H1 (cell line): Measurements from ENCODE around the gene CNTF. TPM values are rescaled to one million over a fixed set of nuclear protein-coding genes. Genes with fewer than 3 reads are reported as not detected.

Source experiments
- CTCF ChIA-PET: fragments of 300-600 bp; sonication (Branson Sonifier 250); formaldehyde crosslinking; loops from one replicate; lab custom pipeline; 2021; ENCODE audit not compliant: partially characterized antibody; lab: Charles Lee
- POLR2A ChIA-PET: fragments of 300-600 bp; sonication (Branson Sonifier 250); formaldehyde crosslinking; loops from one replicate; lab custom pipeline; 2021; ENCODE audit warnings: inconsistent platforms; ENCODE audit not compliant: partially characterized antibody; lab: Charles Lee
- DNase-seq, 2 experiments: peaks; one replicate each; pipeline versions ENCODE4 v3.0.0 to v3.0.0-alpha.2; 2010 to 2022; ENCODE audit warnings: low spot score in 2 of 2, low read depth in 1 of 2, mixed read lengths in 1 of 2
- FAIRE-seq: peaks from 2 replicates; lab custom pipeline; 2011; peaks lifted over from hg19 to GRCh38; lab: Jason Lieb, UNC
- H2AFZ ChIP-seq: 2 replicates; pipeline ENCODE4 v1.8.1; 2012; ENCODE audit warnings: low read length, inconsistent platforms
- H2AK5ac ChIP-seq: 2 replicates; pipeline ENCODE4 v1.6.1; 2013; ENCODE audit warnings: low read depth, low read length
- H2BK120ac ChIP-seq: replicated peaks from 2 replicates; pipeline ENCODE3; 2013; ENCODE audit warnings: low read depth, low read length, inconsistent platforms
- H2BK12ac ChIP-seq: 2 replicates; pipeline ENCODE4 v1.6.1; 2013; ENCODE audit warnings: low read depth, low read length
- H2BK15ac ChIP-seq: 2 replicates; pipeline ENCODE4 v1.6.1; 2013; ENCODE audit warnings: low read length
- H2BK20ac ChIP-seq: 2 replicates; pipeline ENCODE4 v1.6.1; 2013; ENCODE audit warnings: low read length
- H2BK5ac ChIP-seq: 2 replicates; pipeline ENCODE4 v1.6.1; 2013; ENCODE audit warnings: low read depth, low read length
- H3K14ac ChIP-seq: 2 replicates; pipeline ENCODE4 v1.6.1; 2013; ENCODE audit warnings: inconsistent platforms; ENCODE audit not compliant: insufficient read length
- H3K18ac ChIP-seq: 2 replicates; pipeline ENCODE4 v1.6.1; 2013; ENCODE audit warnings: low read length; ENCODE audit errors: extremely low read depth
- H3K23ac ChIP-seq: 2 replicates; pipeline ENCODE4 v1.6.1; 2013; ENCODE audit warnings: inconsistent platforms; ENCODE audit not compliant: insufficient read length
- H3K23me2 ChIP-seq: 2 replicates; pipeline ENCODE4 v1.6.1; 2013; ENCODE audit warnings: low read depth, low read length
- H3K27ac ChIP-seq: 2 replicates; pipeline ENCODE4 v1.6.1; 2011; ENCODE audit warnings: low read depth, low read length, inconsistent platforms
- H3K27me3 ChIP-seq, 4 experiments: replicated peaks in 1 of 4; 1 replicate in 1 of 4; 2 replicates in 3 of 4; pipeline versions ENCODE4 v1.6.1 to v1.8.1; 2011 to 2013; ENCODE audit warnings: low read length in 3 of 4, mild to moderate bottlenecking in 3 of 4, inconsistent platforms in 2 of 4, mixed read lengths in 2 of 4, moderate library complexity in 1 of 4; ENCODE audit not compliant: control insufficient read depth in 3 of 4, insufficient read depth in 3 of 4; ENCODE audit errors: extremely low read depth in 1 of 4
- H3K36me3 ChIP-seq, 4 experiments: 2 replicates each; pipeline versions ENCODE4 v1.6.1 to v1.8.1; 2011 to 2013; ENCODE audit warnings: mild to moderate bottlenecking in 4 of 4, low read length in 3 of 4, moderate library complexity in 2 of 4, control low read depth in 1 of 4, inconsistent platforms in 1 of 4; ENCODE audit not compliant: insufficient read depth in 4 of 4, control insufficient read depth in 2 of 4
- H3K4ac ChIP-seq: replicated peaks from 2 replicates; pipeline ENCODE3; 2013; ENCODE audit warnings: low read length, low read depth, mixed read lengths, inconsistent platforms; ENCODE audit not compliant: insufficient read length
- H3K4me1 ChIP-seq, 4 experiments: replicated peaks in 1 of 4; 1 replicate in 1 of 4; 2 replicates in 3 of 4; pipeline versions ENCODE4 v1.6.1 to v1.8.1; 2011 to 2013; ENCODE audit warnings: low read length in 3 of 4, inconsistent platforms in 2 of 4, mixed read lengths in 1 of 4; ENCODE audit not compliant: insufficient read depth in 4 of 4, control insufficient read depth in 3 of 4
- H3K4me2 ChIP-seq, 2 experiments: 2 replicates each; pipeline versions ENCODE4 v1.6.1 to v1.8.1; 2011 to 2013; ENCODE audit warnings: low read depth in 2 of 2, low read length in 2 of 2, control low read depth in 1 of 2, inconsistent platforms in 1 of 2, mild to moderate bottlenecking in 1 of 2; ENCODE audit not compliant: insufficient read depth in 1 of 2
- H3K4me3 ChIP-seq, 4 experiments: fragments of 200-600, 300-600 bp in 1 of 4; sonication (generic), shearing (Covaris generic), sonication (Bioruptor Twin) in 1 of 4; 2 replicates each; pipeline versions ENCODE4 v1.5.1 to v1.8.1; 2011 to 2016; ENCODE audit warnings: low read length in 4 of 4, low read depth in 3 of 4, control low read depth in 2 of 4, inconsistent platforms in 2 of 4, mild to moderate bottlenecking in 2 of 4, mixed read lengths in 1 of 4, moderate library complexity in 1 of 4; ENCODE audit not compliant: insufficient read depth in 2 of 4; ENCODE audit errors: extremely low read depth in 1 of 4
- H3K56ac ChIP-seq: replicated peaks from 2 replicates; pipeline ENCODE3; 2013; ENCODE audit warnings: low read depth, mild to moderate bottlenecking, mixed read lengths, low read length, inconsistent platforms; ENCODE audit not compliant: insufficient read length
- H3K79me1 ChIP-seq: 2 replicates; pipeline ENCODE4 v1.6.1; 2013; ENCODE audit warnings: low read depth, low read length, control low read depth
- H3K79me2 ChIP-seq, 2 experiments: 2 replicates each; pipeline versions ENCODE4 v1.6.1 to v1.8.1; 2012 to 2013; ENCODE audit warnings: low read length in 2 of 2, mild to moderate bottlenecking in 2 of 2, inconsistent platforms in 1 of 2; ENCODE audit not compliant: insufficient read depth in 2 of 2, control insufficient read depth in 1 of 2
- H3K9ac ChIP-seq, 4 experiments: replicated peaks in 1 of 4; 1 replicate in 1 of 4; 2 replicates in 3 of 4; pipeline versions ENCODE4 v1.6.1 to v1.8.1; 2011 to 2013; ENCODE audit warnings: low read depth in 3 of 4, low read length in 3 of 4, control low read depth in 2 of 4, mild to moderate bottlenecking in 2 of 4, moderate library complexity in 2 of 4, inconsistent platforms in 1 of 4; ENCODE audit errors: extremely low read depth in 1 of 4
- H3K9me3 ChIP-seq, 2 experiments: 2 replicates each; pipeline versions ENCODE4 v1.6.1 to v1.8.1; 2012 to 2013; ENCODE audit warnings: mild to moderate bottlenecking in 2 of 2, moderate library complexity in 2 of 2, control low read depth in 1 of 2, inconsistent platforms in 1 of 2, low read depth in 1 of 2, low read length in 1 of 2, mixed read lengths in 1 of 2; ENCODE audit not compliant: insufficient read depth in 2 of 2
- H4K20me1 ChIP-seq, 2 experiments: replicated peaks in 1 of 2; 2 replicates each; pipeline versions ENCODE3 to v1.8.1; 2011 to 2013; ENCODE audit warnings: inconsistent platforms in 2 of 2, low read length in 2 of 2, mild to moderate bottlenecking in 1 of 2; ENCODE audit not compliant: insufficient read depth in 2 of 2, control insufficient read depth in 1 of 2
- H4K5ac ChIP-seq: 2 replicates; pipeline ENCODE4 v1.6.1; 2013; ENCODE audit warnings: low read length, low read depth, mixed read lengths, inconsistent platforms; ENCODE audit not compliant: insufficient read length
- H4K8ac ChIP-seq: 2 replicates; pipeline ENCODE4 v1.8.0; 2013; ENCODE audit warnings: mild to moderate bottlenecking, moderate library complexity, low read length, inconsistent platforms; ENCODE audit not compliant: insufficient read depth; ENCODE audit errors: extremely low read depth
- H4K91ac ChIP-seq: replicated peaks from 2 replicates; pipeline ENCODE3; 2013; ENCODE audit warnings: low read length, mixed read lengths, inconsistent platforms; ENCODE audit not compliant: insufficient read length
- BACH1 ChIP-seq: IDR thresholded peaks from 2 replicates; pipeline ENCODE4 v1.6.1; 2012; ENCODE audit warnings: low read length, improper control_type of control experiment
- BRCA1 ChIP-seq: IDR thresholded peaks from 2 replicates; pipeline ENCODE4 v1.6.1; 2012; ENCODE audit warnings: low read depth, low read length, improper control_type of control experiment
- CEBPB ChIP-seq: IDR thresholded peaks from 2 replicates; pipeline ENCODE4 v1.6.1; 2012; ENCODE audit warnings: low read depth, low read length
- HDAC6 ChIP-seq: IDR thresholded peaks from one replicate; pipeline ENCODE4 v1.7.1; 2012; ENCODE audit warnings: low read depth, mild to moderate bottlenecking, inconsistent platforms, low read length, moderate library complexity
- JUND ChIP-seq: IDR thresholded peaks from 2 replicates; pipeline ENCODE4 v1.6.1; 2011; ENCODE audit warnings: mild to moderate bottlenecking, improper control_type of control experiment, low read length
- MAX ChIP-seq: IDR thresholded peaks from 2 replicates; pipeline ENCODE4 v1.6.1; 2012; ENCODE audit warnings: inconsistent platforms
- NANOG ChIP-seq: IDR thresholded peaks from 2 replicates; pipeline ENCODE4 v1.6.1; 2011; ENCODE audit warnings: low read length, low read depth, mild to moderate bottlenecking, inconsistent platforms; ENCODE audit not compliant: insufficient read depth, poor library complexity, severe bottlenecking
- PHF8 ChIP-seq: fragments of 200-600 bp; sonication (generic); conservative IDR thresholded peaks from 2 replicates; pipeline ENCODE4 v1.7.1; 2012; ENCODE audit warnings: low read depth, mild to moderate bottlenecking, inconsistent platforms, low read length, moderate library complexity
- WGBS, 2 experiments: shearing (Covaris generic) in 1 of 2; methylation state at CpG; one replicate each; pipeline versions ENCODE4 v1.1.6 to v1.1.7; 2013 to 2015; ENCODE audit warnings: low lambda C conversion rate in 2 of 2, mixed read lengths in 2 of 2, inconsistent platforms in 1 of 2, low coverage in 1 of 2, missing lambda C conversion rate in 1 of 2; ENCODE audit not compliant: insufficient replicate concordance in 2 of 2, insufficient coverage in 1 of 2, insufficient read length in 1 of 2; ENCODE audit errors: extremely low coverage in 1 of 2, missing lambda C conversion rate in 1 of 2; 5-methylcytosine and 5-hydroxymethylcytosine counted together
- polyA plus RNA-seq, 7 experiments: library from polyadenylated mRNA; depleted of rRNA in 3 of 7; stranded (reverse) in 5 of 7; unstranded in 2 of 7; fragments of >200 nt in 5 of 7; fragments of 200-250 nt in 2 of 7; gene quantifications; 1 replicate in 5 of 7; 2 replicates in 1 of 7; 4 replicates in 1 of 7; pipeline versions ENCODE4 v1.2.1 to v1.2.3, GENCODE V29; 2011 to 2013; ENCODE audit warnings: missing spikeins in 2 of 7, mixed read lengths in 2 of 7
- total RNA-seq: library from RNA; stranded (reverse); fragmentation: NEBNext Ultra II Directional; extraction: Animal tissue kit (Norgen Biotek cat#: 25700); gene quantifications from 2 replicates; pipeline ENCODE4 v1.2.1, GENCODE V29; 2021

CNTF gene
- total and polyA plus RNA-seq, 2 of the 8 experiments (the other 6 are each of a cell fraction or from before 2014, with no cell fraction given) = 0.41 to 1.5 TPM

DNA sequence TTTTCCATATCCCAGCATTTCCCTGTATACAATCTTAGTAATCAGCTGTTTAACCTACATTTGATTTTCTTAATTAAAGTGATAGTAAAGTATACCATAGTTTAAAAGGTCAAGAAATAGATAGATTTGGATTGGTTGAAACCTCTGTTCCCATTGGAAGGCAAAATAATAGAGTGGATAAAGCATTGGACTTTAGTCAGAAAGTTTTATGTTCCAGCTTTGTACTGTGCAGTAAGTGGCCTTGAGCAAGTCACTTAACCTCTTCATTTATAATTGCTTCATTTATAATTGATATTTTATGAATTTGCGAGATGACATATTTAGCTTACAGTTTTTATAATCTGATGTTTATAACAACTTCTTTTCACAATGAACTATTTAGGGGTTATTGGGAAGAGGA, 40.0 kb upstream of the CNTF start:
- Histone ChIP-seq H4K20me1 (peaks cover 3 to 5% of the 10 kb centered on the region in 2 experiments), H2BK20ac (no peak overlapping the region), H3K23me2 (no peaks in the 10 kb centered on the region), H3K27me3 (no peaks in the 10 kb centered on the region), H3K4me3 (no peak overlapping the region), H3K4ac (no peak overlapping the region), H3K56ac (no peak overlapping the region), H3K9me3 (no peaks in the 10 kb centered on the region), H3K4me2 (peak overlapping the region in 1 of 2 experiments; percentile 82; a peak in 1 of 4 replicates), H3K18ac (no peak overlapping the region), H4K5ac (no peak overlapping the region), H3K36me3 (peaks cover 0 to 26% (median 0%) of the 10 kb centered on the region in 4 experiments; a peak in 2 of 8 replicates), H3K27ac (no peak overlapping the region), H4K8ac (no peak overlapping the region), H2BK12ac (no peak overlapping the region), H3K14ac (no peak overlapping the region), H4K91ac (no peak overlapping the region), H3K23ac (no peak overlapping the region), H3K79me1 (no peaks in the 10 kb centered on the region), H3K79me2 (peaks cover 9 to 80% of the 10 kb centered on the region in 2 experiments; a peak in 3 of 4 replicates), H3K4me1 (peaks cover 0 to 2% (median under 1%) of the 10 kb centered on the region in 4 experiments; a peak in 3 of 7 replicates), H2AK5ac (no peak overlapping the region), H2BK120ac (no peak overlapping the region), H2AFZ (no peak overlapping the region), H3K9ac (no peak overlapping the region), H2BK15ac (no peak overlapping the region), H2BK5ac (no peak overlapping the region)
- DNase-seq (no peak), FAIRE-seq (no peak)
- TF ChIP-seq HDAC6 = no peak
- TF ChIP-seq NANOG = no peak
- TF ChIP-seq BACH1 = no peak
- no peak for TF ChIP-seq BRCA1
- no peak for TF ChIP-seq PHF8
- TF ChIP-seq CEBPB = no peak
- TF ChIP-seq MAX = no peak
- TF ChIP-seq JUND = no peak
- 88% methylated on average over 1 of the region's 1 CpG; no CpG with 5 or more reads in 1 of the 2 experiments for WGBS, 2 experiments
- ChIA-PET CTCF (no interaction called here), POLR2A (interaction anchor here (0.8 kb wide), 1 partner anchor 9 kb away, joined by 3 read pairs; no protein-coding TSS in a partner anchor)
